Measurements from ENCODE around the gene STEAP3.

The STEAP3 gene

GRCh38 chr2:119250718-119251290, 27.2 kb downstream of the STEAP3 start:
- no peaks in the 10 kb centered on the region for H3K4me1 ChIP-seq (ENCODE audit: control extremely low read depth in 1 of 4, control insufficient read depth in 4 of 4, insufficient read depth in 4 of 4, low read length in 3 of 4)
- POLR2A ChIA-PET = no interaction called here
- WGBS (ENCODE audit: insufficient coverage) = 91% methylated on average over 10 of the region's 10 CpGs
- H3K9me3 ChIP-seq (ENCODE audit: control extremely low read depth in 1 of 5, control insufficient read depth in 4 of 5, insufficient read depth in 2 of 5, low read depth in 1 of 5, low read length in 4 of 5) = peaks cover 0 to 2% (median 2%) of the 10 kb centered on the region in 5 experiments
- DNase-seq = no peak
- CTCF ChIA-PET = no interaction called here
- peaks cover 0 to 74% (median 2%) of the 10 kb centered on the region in 4 experiments for H3K36me3 ChIP-seq (ENCODE audit: control insufficient read depth in 4 of 4, insufficient read depth in 4 of 4, low read length in 3 of 4)
- no peak overlapping the region for H3K27ac ChIP-seq (ENCODE audit: insufficient read depth in 1 of 2, low read depth in 1 of 2, low read length in 2 of 2, poor library complexity in 1 of 2, severe bottlenecking in 2 of 2)
- H3K4me3 ChIP-seq (ENCODE audit: control insufficient read depth in 1 of 7, extremely low read depth in 1 of 7, insufficient read depth in 4 of 7, low read depth in 2 of 7, low read length in 6 of 7) = no peak overlapping the region
- H3K27me3 ChIP-seq (replicated peaks in 2 of 5; ENCODE audit: control insufficient read depth in 4 of 5, insufficient read depth in 5 of 5, low read length in 4 of 5) = no peaks in the 10 kb centered on the region

GRCh38 chr2:119251652-119252051, 28.0 kb downstream of the STEAP3 start:
- CTCF ChIA-PET = interaction anchor here (1.1 kb wide), 1 partner anchor 17 kb away, joined by 4 read pairs; no protein-coding TSS in a partner anchor
- H3K27me3 ChIP-seq (replicated peaks in 2 of 5; ENCODE audit: control insufficient read depth in 4 of 5, insufficient read depth in 5 of 5, low read length in 4 of 5) = no peaks in the 10 kb centered on the region
- no peak for DNase-seq
- POLR2A ChIA-PET = no interaction called here
- WGBS (ENCODE audit: insufficient coverage) = 98% methylated on average over 5 of the region's 5 CpGs
- no peaks in the 10 kb centered on the region for H3K9me3 ChIP-seq (ENCODE audit: control extremely low read depth in 1 of 5, control insufficient read depth in 4 of 5, insufficient read depth in 2 of 5, low read depth in 1 of 5, low read length in 4 of 5)
- no peaks in the 10 kb centered on the region for H3K4me1 ChIP-seq (ENCODE audit: control extremely low read depth in 1 of 4, control insufficient read depth in 4 of 4, insufficient read depth in 4 of 4, low read length in 3 of 4)
- H3K36me3 ChIP-seq (ENCODE audit: control insufficient read depth in 4 of 4, insufficient read depth in 4 of 4, low read length in 3 of 4) = peaks cover 0 to 74% (median 2%) of the 10 kb centered on the region in 4 experiments
- H3K27ac ChIP-seq (ENCODE audit: insufficient read depth in 1 of 2, low read depth in 1 of 2, low read length in 2 of 2, poor library complexity in 1 of 2, severe bottlenecking in 2 of 2) = no peak overlapping the region
- no peak overlapping the region for H3K4me3 ChIP-seq (ENCODE audit: control insufficient read depth in 1 of 7, extremely low read depth in 1 of 7, insufficient read depth in 4 of 7, low read depth in 2 of 7, low read length in 6 of 7)

- Histone ChIP-seq H3K4me1 (ENCODE audit: control extremely low read depth in 1 of 4, control insufficient read depth in 4 of 4, insufficient read depth in 4 of 4, low read length in 3 of 4) (no peaks in the 10 kb centered on the region), H3K27me3 (replicated peaks in 2 of 5; ENCODE audit: control insufficient read depth in 4 of 5, insufficient read depth in 5 of 5, low read length in 4 of 5) (no peaks in the 10 kb centered on the region), H3K36me3 (ENCODE audit: control insufficient read depth in 4 of 4, insufficient read depth in 4 of 4, low read length in 3 of 4) (peaks cover 0 to 75% (median 3%) of the 10 kb centered on the region in 4 experiments), H3K9me3 (ENCODE audit: control extremely low read depth in 1 of 5, control insufficient read depth in 4 of 5, insufficient read depth in 2 of 5, low read depth in 1 of 5, low read length in 4 of 5) (no peaks in the 10 kb centered on the region), H3K4me3 (ENCODE audit: control insufficient read depth in 1 of 7, extremely low read depth in 1 of 7, insufficient read depth in 4 of 7, low read depth in 2 of 7, low read length in 6 of 7) (no peak overlapping the region), H3K27ac (ENCODE audit: insufficient read depth in 1 of 2, low read depth in 1 of 2, low read length in 2 of 2, poor library complexity in 1 of 2, severe bottlenecking in 2 of 2) (no peak overlapping the region)
- POLR2A ChIA-PET = interaction anchor here (0.7 kb wide), 1 partner anchor 200 kb away, joined by 3 read pairs; no protein-coding TSS in a partner anchor
- CTCF ChIA-PET = interaction anchor here (1.1 kb wide), 1 partner anchor 16 kb away, joined by 4 read pairs; no protein-coding TSS in a partner anchor
- WGBS (ENCODE audit: insufficient coverage) = 91% methylated on average over 9 of the region's 12 CpGs
- no peak for DNase-seq
Observed at GRCh38 chr2:119252186-119253113, 28.8 kb downstream of the STEAP3 start.

- Histone ChIP-seq H3K27me3 (replicated peaks in 2 of 5; ENCODE audit: control insufficient read depth in 4 of 5, insufficient read depth in 5 of 5, low read length in 4 of 5) (no peaks in the 10 kb centered on the region), H3K9me3 (ENCODE audit: control extremely low read depth in 1 of 5, control insufficient read depth in 4 of 5, insufficient read depth in 2 of 5, low read depth in 1 of 5, low read length in 4 of 5) (no peaks in the 10 kb centered on the region), H3K4me1 (ENCODE audit: control extremely low read depth in 1 of 4, control insufficient read depth in 4 of 4, insufficient read depth in 4 of 4, low read length in 3 of 4) (no peaks in the 10 kb centered on the region), H3K27ac (ENCODE audit: insufficient read depth in 1 of 2, low read depth in 1 of 2, low read length in 2 of 2, poor library complexity in 1 of 2, severe bottlenecking in 2 of 2) (no peak overlapping the region), H3K36me3 (ENCODE audit: control insufficient read depth in 4 of 4, insufficient read depth in 4 of 4, low read length in 3 of 4) (peaks cover 0 to 70% (median 3%) of the 10 kb centered on the region in 4 experiments), H3K4me3 (ENCODE audit: control insufficient read depth in 1 of 7, extremely low read depth in 1 of 7, insufficient read depth in 4 of 7, low read depth in 2 of 7, low read length in 6 of 7) (no peak overlapping the region)
- CTCF ChIA-PET = no interaction called here
- no peak for DNase-seq
- POLR2A ChIA-PET = interaction anchor here (0.7 kb wide), 1 partner anchor 199 kb away, joined by 3 read pairs; no protein-coding TSS in a partner anchor
- no CpG with 5 or more reads among the region's 2 CpGs for WGBS (ENCODE audit: insufficient coverage)
Observed at GRCh38 chr2:119253114-119253702, 29.6 kb downstream of the STEAP3 start.

- Histone ChIP-seq H3K27me3 (replicated peaks in 2 of 5; ENCODE audit: control insufficient read depth in 4 of 5, insufficient read depth in 5 of 5, low read length in 4 of 5) (no peaks in the 10 kb centered on the region), H3K36me3 (ENCODE audit: control insufficient read depth in 4 of 4, insufficient read depth in 4 of 4, low read length in 3 of 4) (peaks cover 0 to 62% (median 3%) of the 10 kb centered on the region in 4 experiments), H3K27ac (ENCODE audit: insufficient read depth in 1 of 2, low read depth in 1 of 2, low read length in 2 of 2, poor library complexity in 1 of 2, severe bottlenecking in 2 of 2) (no peak overlapping the region), H3K4me1 (ENCODE audit: control extremely low read depth in 1 of 4, control insufficient read depth in 4 of 4, insufficient read depth in 4 of 4, low read length in 3 of 4) (no peaks in the 10 kb centered on the region), H3K4me3 (ENCODE audit: control insufficient read depth in 1 of 7, extremely low read depth in 1 of 7, insufficient read depth in 4 of 7, low read depth in 2 of 7, low read length in 6 of 7) (no peak overlapping the region), H3K9me3 (ENCODE audit: control extremely low read depth in 1 of 5, control insufficient read depth in 4 of 5, insufficient read depth in 2 of 5, low read depth in 1 of 5, low read length in 4 of 5) (no peaks in the 10 kb centered on the region)
- WGBS (ENCODE audit: insufficient coverage) = 91% methylated on average over 11 of the region's 14 CpGs
- POLR2A ChIA-PET = no interaction called here
- CTCF ChIA-PET = no interaction called here
- no peak for DNase-seq
Observed at GRCh38 chr2:119253760-119254600, 30.3 kb downstream of the STEAP3 start.

- DNase-seq = no peak
- H3K36me3 ChIP-seq (ENCODE audit: control insufficient read depth in 4 of 4, insufficient read depth in 4 of 4, low read length in 3 of 4) = peaks cover 0 to 56% (median 3%) of the 10 kb centered on the region in 4 experiments
- WGBS (ENCODE audit: insufficient coverage) = 99% methylated on average over 10 of the region's 10 CpGs
- no peak overlapping the region for H3K27ac ChIP-seq (ENCODE audit: insufficient read depth in 1 of 2, low read depth in 1 of 2, low read length in 2 of 2, poor library complexity in 1 of 2, severe bottlenecking in 2 of 2)
- H3K9me3 ChIP-seq (ENCODE audit: control extremely low read depth in 1 of 5, control insufficient read depth in 4 of 5, insufficient read depth in 2 of 5, low read depth in 1 of 5, low read length in 4 of 5) = no peaks in the 10 kb centered on the region
- ChIA-PET POLR2A (no interaction called here), CTCF (interaction anchor here (1.2 kb wide), 1 partner anchor 9 kb away, joined by 6 read pairs; no protein-coding TSS in a partner anchor)
- H3K4me3 ChIP-seq (ENCODE audit: control insufficient read depth in 1 of 7, extremely low read depth in 1 of 7, insufficient read depth in 4 of 7, low read depth in 2 of 7, low read length in 6 of 7) = no peak overlapping the region
- no peaks in the 10 kb centered on the region for H3K27me3 ChIP-seq (replicated peaks in 2 of 5; ENCODE audit: control insufficient read depth in 4 of 5, insufficient read depth in 5 of 5, low read length in 4 of 5)
- H3K4me1 ChIP-seq (ENCODE audit: control extremely low read depth in 1 of 4, control insufficient read depth in 4 of 4, insufficient read depth in 4 of 4, low read length in 3 of 4) = no peaks in the 10 kb centered on the region
Observed at GRCh38 chr2:119254601-119255080, 31.0 kb downstream of the STEAP3 start.

All from common myeloid progenitor, CD34-positive (primary cell).